NCI-H1436 (cell line): ENCODE measurements around the gene EPB41L5.
"Not testable (repeated sequence)": the region's sequence is repeated elsewhere in the genome, so short reads cannot be mapped to it uniquely, and the experiment has no call there.

Source experiments
- DNase-seq: peaks from one replicate; lab custom pipeline; 2025; lab: John Stamatoyannopoulos, UW

EPB41L5 gene

GRCh38 chr2:120199817-120200459 is 187.1 kb downstream of the EPB41L5 start:
- DNase-seq: not testable (repeated sequence)

GRCh38 chr2:120203251-120204021 is 190.6 kb downstream of the EPB41L5 start:
- DNase-seq: no peak

GRCh38 chr2:120204022-120204405 is 191.1 kb downstream of the EPB41L5 start:
- DNase-seq: no peak

GRCh38 chr2:120204417-120204816 is 191.5 kb downstream of the EPB41L5 start:
- DNase-seq: no peak

- no peak for DNase-seq
These were observed 192.2 kb downstream of the EPB41L5 start for GRCh38 chr2:120204945-120205670.

- no peak for DNase-seq
These were observed 193.2 kb downstream of the EPB41L5 start for GRCh38 chr2:120206022-120206581.

GRCh38 chr2:120208381-120209353 is 195.8 kb downstream of the EPB41L5 start:
- no peak for DNase-seq

GRCh38 chr2:120209427-120210269 is 196.8 kb downstream of the EPB41L5 start:
- DNase-seq: no peak

- no peak for DNase-seq
These were observed 197.4 kb downstream of the EPB41L5 start for GRCh38 chr2:120210270-120210693.

- DNase-seq: no peak
These were observed 205.3 kb downstream of the EPB41L5 start for GRCh38 chr2:120218181-120218580.

- DNase-seq: no peak
These were observed 206.4 kb downstream of the EPB41L5 start for GRCh38 chr2:120219291-120219690.

GRCh38 chr2:120219766-120220165 is 206.9 kb downstream of the EPB41L5 start:
- DNase-seq: no peak

- DNase-seq: no peak
These were observed 207.9 kb downstream of the EPB41L5 start for GRCh38 chr2:120220756-120221155.

GRCh38 chr2:120221616-120222015 is 208.7 kb downstream of the EPB41L5 start:
- DNase-seq: no peak

- DNase-seq: no peak
These were observed 209.5 kb downstream of the EPB41L5 start for GRCh38 chr2:120222186-120223033.

- DNase-seq: peak; percentile 80
These were observed 210.4 kb downstream of the EPB41L5 start, which contains the start of gene TMEM185B for GRCh38 chr2:120223034-120223912. TSS of gene TMEM185B (minus strand) at chr2:120223400. CDS start at chr2:120222976, 424 bp downstream.

GRCh38 chr2:120224256-120224655 is 211.4 kb downstream of the EPB41L5 start:
- no peak for DNase-seq
